ENCODE results near the gene ELAPOR1.

The ELAPOR1 gene

GRCh38 chr1:109163551-109163950 lies 49.6 kb downstream of the ELAPOR1 start:
- Histone ChIP-seq H3K4me3 (no peak overlapping the region), H3K9ac (ENCODE audit: insufficient read length) (no peak overlapping the region), H3K9me3 (ENCODE audit: low read depth, low read length) (no peaks in the 10 kb centered on the region), H3K27ac (no peak overlapping the region), H3K36me3 (ENCODE audit: insufficient read depth, low read length) (no peaks in the 10 kb centered on the region)
- no peak for DNase-seq (ENCODE audit: low read depth, low spot score)
- TF ChIP-seq EZH2 (IDR thresholded peaks at IDR 0.05) (no peak), POLR2AphosphoS5 (IDR thresholded peaks at IDR 0.05; ENCODE audit: borderline replicate concordance, low read depth, low read length) (no peak), FOXP2 (optimal IDR thresholded peaks at IDR 0.05; ENCODE audit: control extremely low read depth, extremely low read length, insufficient read depth) (no peak)

Measured in SK-N-MC (cell line).